Suprapubic skin (tissue), 4 donors: ENCODE data around the gene MAST1.

Experiments
- CTCF ChIP-seq, 2 donors: fragments of 200-600 bp in 1 of 2; fragments of 450-650 bp in 1 of 2; sonication (generic) in 1 of 2; IDR thresholded peaks; one replicate each; pipeline ENCODE4 v1.5.1; 2016 to 2019; ENCODE audit warnings: antibody characterized with exemption in 2 of 2, mild to moderate bottlenecking in 1 of 2, moderate library complexity in 1 of 2
- POLR2A ChIP-seq, 2 donors: fragments of 450-650 bp; IDR thresholded peaks; one replicate each; pipeline ENCODE4 v1.6.1; 2017; ENCODE audit warnings: antibody characterized with exemption in 2 of 2, mild to moderate bottlenecking in 2 of 2, moderate library complexity in 2 of 2
- POLR2AphosphoS5 ChIP-seq, 3 donors: sonication (generic); formaldehyde crosslinking; IDR thresholded peaks; one replicate each; pipeline ENCODE4 v1.6.1; 2017; ENCODE audit warnings: antibody characterized with exemption in 3 of 3

- TF ChIP-seq CTCF (IDR thresholded peaks at IDR 0.05) (no peak), POLR2A (IDR thresholded peaks at IDR 0.05) (no peak), POLR2AphosphoS5 (IDR thresholded peaks at IDR 0.05) (no peak)
These were observed 4.4 kb upstream of the MAST1 start for GRCh38 chr19:12833738-12834565.
